HG02973 (cell line): ENCODE measurements around the gene DSCAM.
"Not testable (repeated sequence)": the region's sequence is repeated elsewhere in the genome, so short reads cannot be mapped to it uniquely, and the experiment has no call there.

Experiments
- ATAC-seq: cut with Tn5 transposase; IDR thresholded peaks from one replicate; pipeline ENCODE4 v1.9.1; 2021; ENCODE audit warnings: moderate library complexity; ENCODE audit not compliant: unreplicated experiment

DSCAM gene

GRCh38 chr21:40474513-40474912 lies 372.4 kb downstream of the DSCAM start:
- ATAC-seq: no peak

DNA sequence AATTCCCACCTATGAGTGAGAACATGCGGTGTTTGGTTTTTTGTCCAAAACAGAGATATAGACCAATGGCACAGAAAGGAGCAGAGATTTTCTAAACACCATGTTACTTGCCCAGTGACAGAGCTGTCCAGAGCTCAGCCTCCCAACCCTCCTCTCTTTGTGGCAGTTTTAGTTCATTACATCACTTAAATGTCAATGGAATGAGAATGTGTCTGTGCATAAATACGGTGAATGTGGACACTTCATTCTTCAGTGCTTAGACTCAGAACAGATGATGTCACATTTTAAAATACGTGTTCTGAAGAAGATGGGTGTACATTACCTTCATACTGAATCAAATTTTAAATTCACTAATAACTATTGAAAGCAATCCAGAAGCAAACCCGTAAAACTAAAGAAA lies 374.9 kb downstream of the DSCAM start:
- no peak for ATAC-seq

GRCh38 chr21:40471103-40471502 lies 375.9 kb downstream of the DSCAM start:
- no peak for ATAC-seq

- ATAC-seq: no peak
These were observed 380.0 kb downstream of the DSCAM start for GRCh38 chr21:40466893-40467483.

- no peak for ATAC-seq
These were observed 381.6 kb downstream of the DSCAM start for GRCh38 chr21:40465382-40465781.

DNA sequence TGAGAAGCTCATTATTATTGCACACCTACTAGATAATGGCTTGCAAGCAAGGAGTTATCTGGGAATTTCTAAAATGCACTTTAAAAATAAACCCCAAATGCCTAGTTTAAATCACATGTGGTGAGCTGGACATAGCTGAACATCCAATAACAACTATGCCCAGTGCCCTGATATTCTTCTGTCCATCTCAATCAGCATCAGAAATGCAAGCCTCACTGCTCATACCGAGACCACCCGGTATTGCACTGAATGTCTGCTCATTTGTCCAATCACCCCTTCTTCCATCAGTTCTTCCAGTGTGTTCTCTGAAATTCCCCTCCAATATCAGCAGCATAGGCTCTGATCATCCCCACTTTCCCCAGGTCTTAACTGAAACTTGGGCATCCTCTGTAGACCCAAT lies 383.8 kb downstream of the DSCAM start:
- no peak for ATAC-seq

- ATAC-seq: no peak
These were observed 385.9 kb downstream of the DSCAM start for GRCh38 chr21:40461008-40461407.

DNA sequence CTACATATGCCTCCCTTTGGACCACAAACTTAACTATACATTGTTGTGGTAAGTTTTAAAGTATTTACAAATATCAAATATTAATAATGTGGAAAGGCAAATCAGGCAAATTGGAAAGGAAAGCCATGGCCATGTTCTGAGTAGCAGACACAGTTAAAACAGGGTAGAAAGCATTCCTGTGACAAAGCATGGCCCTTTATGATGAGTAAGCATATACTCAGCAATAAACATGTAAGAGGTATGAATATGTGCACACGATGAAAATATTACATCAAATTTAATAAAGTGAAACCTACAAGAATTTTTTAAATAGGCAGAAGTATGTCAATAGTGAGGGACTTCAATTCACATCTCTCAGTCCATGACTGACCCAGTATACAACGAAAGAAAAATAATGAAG lies 389.2 kb downstream of the DSCAM start:
- no peak for ATAC-seq

DNA sequence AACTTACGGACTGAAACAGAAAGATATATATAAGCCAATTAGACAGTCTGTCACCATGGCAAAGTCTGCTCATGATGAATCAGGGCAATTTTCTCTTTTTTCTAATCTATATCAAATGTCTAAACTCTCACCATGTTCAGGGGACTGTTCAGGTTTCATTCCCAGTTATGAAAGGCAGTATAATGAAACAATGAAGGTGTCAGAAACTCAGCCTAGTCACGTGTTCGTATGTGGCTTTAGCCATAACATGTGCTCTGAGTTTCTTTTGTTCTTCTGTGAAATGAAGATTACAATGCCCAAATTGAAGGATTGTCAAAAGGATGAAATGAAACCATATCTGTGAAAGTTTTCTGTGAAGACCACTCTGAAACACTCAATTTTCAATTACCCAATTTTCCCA lies 392.9 kb downstream of the DSCAM start:
- ATAC-seq: no peak

- no peak for ATAC-seq
These were observed 393.8 kb downstream of the DSCAM start for GRCh38 chr21:40453183-40453582.

DNA sequence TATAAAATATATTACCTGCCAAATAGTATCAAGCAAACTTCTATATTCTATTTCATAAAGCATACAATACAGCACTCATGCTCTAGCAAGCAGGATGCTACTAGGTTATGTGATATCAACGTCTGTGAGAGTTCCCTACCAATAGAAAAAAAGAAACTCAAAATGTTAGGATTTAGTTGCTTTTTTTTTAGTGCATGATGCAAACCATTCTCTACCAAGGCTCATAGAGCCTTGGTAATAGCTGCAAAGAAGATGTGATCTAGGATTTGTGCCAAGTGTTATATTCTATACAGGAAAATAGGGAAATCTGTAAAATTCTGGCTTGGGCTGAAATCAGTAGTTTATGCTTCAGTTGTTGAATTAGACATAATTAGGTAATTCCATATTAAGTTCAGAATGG lies 394.4 kb downstream of the DSCAM start:
- ATAC-seq: no peak

- no peak for ATAC-seq
These were observed 399.9 kb downstream of the DSCAM start for GRCh38 chr21:40447016-40447415.

DNA sequence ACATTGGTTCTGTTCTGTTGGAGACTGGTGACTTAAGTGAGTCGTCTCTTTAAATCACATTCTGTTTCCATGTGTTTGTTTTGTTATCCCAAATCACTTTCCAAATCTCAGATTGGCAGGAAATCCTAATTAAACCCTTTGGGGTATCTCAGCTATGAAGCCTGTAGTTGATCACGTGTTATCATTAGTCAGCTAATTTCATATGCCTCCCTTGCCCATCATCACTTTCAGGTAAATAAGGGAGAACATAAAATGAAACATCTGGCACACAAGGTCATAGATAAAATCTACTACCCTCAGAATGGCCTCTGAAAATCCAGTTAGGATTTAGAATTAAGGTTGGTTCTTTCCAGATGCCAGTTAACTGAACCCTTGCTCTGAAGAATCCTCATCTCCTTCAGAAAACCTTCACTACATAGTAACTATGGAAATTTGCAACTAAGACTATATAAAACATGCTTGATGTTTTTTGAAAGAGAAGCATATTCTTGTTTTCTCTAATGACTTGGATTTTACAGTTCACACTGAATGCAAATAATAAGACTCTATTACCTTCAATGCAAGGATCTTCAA lies 401.5 kb downstream of the DSCAM start:
- no peak for ATAC-seq

GRCh38 chr21:40439581-40439980 lies 407.4 kb downstream of the DSCAM start:
- ATAC-seq: not testable (repeated sequence)

DNA sequence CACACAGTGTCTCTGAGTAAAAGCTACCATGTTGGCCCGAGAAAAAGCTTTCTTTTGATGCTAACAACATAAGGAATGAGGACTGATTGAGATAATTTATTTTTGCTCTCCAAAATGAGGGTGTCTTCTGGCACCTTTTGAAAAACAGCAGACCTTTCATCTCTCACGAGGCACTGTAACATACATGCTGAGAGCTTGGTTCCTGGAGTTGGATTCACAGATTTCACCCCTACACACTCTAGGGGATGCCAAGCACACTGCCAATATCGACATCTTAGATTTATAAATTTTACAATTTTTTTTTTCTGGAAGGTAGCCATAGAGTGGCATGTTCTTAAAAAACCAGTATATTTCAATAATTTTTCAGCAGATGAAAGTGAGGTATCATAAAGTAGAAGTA lies 408.3 kb downstream of the DSCAM start:
- no peak for ATAC-seq

DNA sequence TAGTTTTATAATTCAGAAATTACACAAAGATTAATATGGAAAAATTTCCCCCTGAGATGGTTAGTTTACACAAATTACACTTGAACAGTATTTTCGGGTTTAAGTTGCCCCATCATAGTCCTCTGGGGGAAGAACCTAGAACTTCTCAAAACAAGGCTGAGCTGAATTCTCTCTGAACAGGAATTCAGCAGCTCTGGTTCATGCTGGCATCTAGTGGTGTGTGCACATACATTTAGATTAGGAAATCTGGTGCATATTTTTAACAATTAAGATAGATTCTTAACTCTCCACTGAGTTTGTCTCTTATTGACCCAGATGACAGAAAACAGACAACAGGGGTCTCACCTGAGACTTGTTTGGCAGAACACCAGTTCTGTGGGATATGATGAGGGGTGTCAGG lies 410.7 kb downstream of the DSCAM start:
- ATAC-seq: no peak

- no peak for ATAC-seq
These were observed 413.4 kb downstream of the DSCAM start for GRCh38 chr21:40433538-40433937.

GRCh38 chr21:40425981-40426380 lies 421.0 kb downstream of the DSCAM start:
- no peak for ATAC-seq

GRCh38 chr21:40422896-40423635 lies 423.9 kb downstream of the DSCAM start:
- ATAC-seq: no peak

DNA sequence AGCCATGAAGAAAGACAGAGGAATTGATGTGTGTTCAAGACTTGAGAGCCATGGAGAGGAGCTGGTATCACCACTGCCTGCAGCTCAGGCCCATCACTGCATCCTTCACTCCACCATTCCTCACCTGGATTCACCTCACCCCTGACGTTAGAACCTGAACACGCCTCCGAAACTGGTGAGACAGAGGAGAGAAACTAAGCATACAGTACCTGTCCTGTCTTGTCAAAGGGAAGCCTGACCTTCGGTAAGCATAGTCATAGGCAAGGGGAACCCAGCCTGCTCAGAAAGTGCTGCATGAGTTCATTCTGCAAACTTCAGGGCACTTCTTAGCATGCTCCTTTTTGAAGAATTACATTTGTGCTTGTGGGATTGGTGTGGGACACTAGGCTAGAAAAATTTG lies 425.8 kb downstream of the DSCAM start:
- no peak for ATAC-seq

DNA sequence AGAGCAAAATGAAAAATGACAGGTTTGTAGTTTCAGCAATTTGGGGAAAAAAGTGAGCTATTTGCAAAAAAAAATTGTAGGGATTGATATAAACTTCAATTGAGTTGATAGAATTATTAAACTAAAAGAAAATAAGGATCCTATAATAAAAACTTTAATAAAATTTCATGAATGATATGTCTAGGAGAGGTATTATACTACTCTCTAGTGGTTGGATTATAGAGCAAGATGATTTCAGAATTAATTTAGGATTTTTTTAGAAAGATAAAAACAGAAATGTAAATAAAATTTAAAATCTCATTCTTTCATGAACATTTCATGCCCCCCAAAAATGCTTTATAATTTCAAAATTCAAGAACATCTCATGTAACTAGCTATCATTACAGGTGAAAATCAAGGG lies 430.4 kb downstream of the DSCAM start:
- ATAC-seq: no peak

- ATAC-seq: no peak
These were observed 438.4 kb downstream of the DSCAM start for GRCh38 chr21:40408561-40408960.

DNA sequence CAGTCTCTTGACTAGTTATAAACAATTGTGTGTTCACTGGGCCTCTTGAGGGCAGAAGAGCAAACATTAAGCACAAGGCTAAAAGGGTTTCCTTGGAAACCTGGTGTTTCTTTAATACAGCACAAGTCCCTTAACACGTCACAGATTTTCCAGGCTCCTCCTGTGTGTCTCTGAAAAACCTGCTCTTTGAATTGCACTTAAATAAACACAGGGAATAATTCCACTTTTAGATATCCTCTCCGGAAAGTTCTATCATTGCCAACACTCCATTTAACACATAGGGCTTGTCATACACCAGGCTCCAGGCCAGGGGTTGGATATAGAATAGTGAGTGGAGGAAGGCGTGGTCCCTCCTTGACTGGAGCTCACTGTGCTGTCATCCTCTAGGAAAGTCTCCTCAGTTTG lies 442.6 kb downstream of the DSCAM start:
- no peak for ATAC-seq
